HepG2 (cell line): ENCODE measurements around the gene PPCDC. TPM values are rescaled to one million over a fixed set of nuclear protein-coding genes. Genes with fewer than 3 reads are reported as not detected.

Source experiments
- CCAR2 ChIP-seq: fragments of 200-400 bp; formaldehyde crosslinking; optimal IDR thresholded peaks from 2 replicates; pipeline ENCODE3; 2018; ENCODE audit warnings: low read depth, mild to moderate bottlenecking, low read length, moderate library complexity
- CREM ChIP-seq, 2 experiments: sonication (generic) in 1 of 2; formaldehyde crosslinking in 1 of 2; IDR thresholded peaks; 2 replicates each; pipeline versions ENCODE4 v1.4.0 to v1.6.1; 2016 to 2020; ENCODE audit warnings: antibody characterized with exemption in 1 of 2, mild to moderate bottlenecking in 1 of 2, missing genetic modification reagents in 1 of 2
- DNMT3B ChIP-seq: conservative IDR thresholded peaks from 2 replicates; pipeline ENCODE4 v1.6.1; 2016; ENCODE audit warnings: missing biosample characterization, control low read depth
- GABPA ChIP-seq, 2 experiments: IDR thresholded peaks; 2 replicates each; pipeline ENCODE4 v1.6.1; 2011 to 2016; ENCODE audit warnings: low read depth in 2 of 2, low read length in 1 of 2, missing biosample characterization in 1 of 2, missing genetic modification characterization in 1 of 2
- HNF4A ChIP-seq: sonication (generic); formaldehyde crosslinking; IDR thresholded peaks from 2 replicates; pipeline ENCODE4 v1.4.0; 2020; ENCODE audit warnings: missing genetic modification reagents
- TBX3 ChIP-seq: fragments of 450-650 bp; IDR thresholded peaks from 2 replicates; pipeline ENCODE4 v1.6.1; 2017; ENCODE audit warnings: antibody characterized with exemption, mild to moderate bottlenecking, inconsistent platforms, borderline replicate concordance
- ZNF264 ChIP-seq: sonication (generic); formaldehyde crosslinking; IDR thresholded peaks from 2 replicates; pipeline ENCODE4 v1.4.0; 2020; ENCODE audit warnings: missing genetic modification reagents
- ZNF329 ChIP-seq: sonication (generic); formaldehyde crosslinking; IDR thresholded peaks from 2 replicates; pipeline ENCODE4 v1.9.0; 2021; ENCODE audit warnings: low read depth, mild to moderate bottlenecking, missing genetic modification reagents
- ZNF337 ChIP-seq: sonication (generic); formaldehyde crosslinking; IDR thresholded peaks from 2 replicates; pipeline ENCODE4 v1.5.1; 2020; ENCODE audit warnings: missing genetic modification reagents, low read depth, mild to moderate bottlenecking, borderline replicate concordance
- ZNF501 ChIP-seq: sonication (generic); formaldehyde crosslinking; IDR thresholded peaks from 2 replicates; pipeline ENCODE4 v1.5.1; 2020; ENCODE audit warnings: mild to moderate bottlenecking, moderate library complexity, missing genetic modification reagents
- ZNF83 ChIP-seq: sonication (generic); formaldehyde crosslinking; IDR thresholded peaks from 2 replicates; pipeline ENCODE4 v1.4.0; 2020; ENCODE audit warnings: missing genetic modification reagents, mild to moderate bottlenecking, borderline replicate concordance
- ZNF850 ChIP-seq: sonication (generic); formaldehyde crosslinking; conservative IDR thresholded peaks from 2 replicates; pipeline ENCODE4 v1.9.0; 2021; ENCODE audit warnings: mild to moderate bottlenecking, missing genetic modification reagents
- polyA plus RNA-seq, 8 experiments: library from polyadenylated mRNA; depleted of rRNA in 3 of 8; stranded (reverse) in 7 of 8; unstranded in 1 of 8; fragments of >200 nt; fragmentation: Illumina TruSeq in 4 of 8; extraction: Trizol in 4 of 8; gene quantifications; 2 replicates each; pipeline versions ENCODE4 v1.2.1 to v1.2.3, GENCODE V29; 2011 to 2016; ENCODE audit warnings: low read depth in 4 of 8, missing spikeins in 1 of 8, mixed read lengths in 1 of 8; ENCODE audit not compliant: insufficient read depth in 1 of 8
- total RNA-seq, 5 experiments: library from RNA; depleted of rRNA; stranded (reverse); fragments of >200 nt; fragmentation: Illumina TruSeq; extraction: Trizol; gene quantifications; 2 replicates each; pipeline ENCODE4 v1.2.3, GENCODE V29; 2016; ENCODE audit warnings: low read depth in 1 of 5
- TF ChIP-seq, protein P1 (sequence below): sonication (generic); formaldehyde crosslinking; conservative IDR thresholded peaks from 2 replicates; pipeline ENCODE4 v1.5.0; 2020; ENCODE audit warnings: missing genetic modification reagents
- TF ChIP-seq, protein P2 (sequence below): IDR thresholded peaks from 2 replicates; pipeline ENCODE4 v1.6.1; 2016; ENCODE audit warnings: missing compliant biosample characterization, missing genetic modification reagents, borderline replicate concordance
- TF ChIP-seq, protein P3 (sequence below): sonication (generic); formaldehyde crosslinking; IDR thresholded peaks from 2 replicates; pipeline ENCODE4 v1.8.1; 2023; ENCODE audit warnings: mild to moderate bottlenecking, missing genetic modification reagents
- TF ChIP-seq, protein P4 (sequence below): sonication (generic); formaldehyde crosslinking; IDR thresholded peaks from 2 replicates; pipeline ENCODE4 v1.5.0; 2020; ENCODE audit warnings: mild to moderate bottlenecking, missing genetic modification reagents, borderline replicate concordance

Gene PPCDC
- total and polyA plus RNA-seq, 2 of the 13 experiments (the other 11 are each of a cell fraction or from before 2014, with no cell fraction given), result 12.3 to 12.8 TPM

DNA sequence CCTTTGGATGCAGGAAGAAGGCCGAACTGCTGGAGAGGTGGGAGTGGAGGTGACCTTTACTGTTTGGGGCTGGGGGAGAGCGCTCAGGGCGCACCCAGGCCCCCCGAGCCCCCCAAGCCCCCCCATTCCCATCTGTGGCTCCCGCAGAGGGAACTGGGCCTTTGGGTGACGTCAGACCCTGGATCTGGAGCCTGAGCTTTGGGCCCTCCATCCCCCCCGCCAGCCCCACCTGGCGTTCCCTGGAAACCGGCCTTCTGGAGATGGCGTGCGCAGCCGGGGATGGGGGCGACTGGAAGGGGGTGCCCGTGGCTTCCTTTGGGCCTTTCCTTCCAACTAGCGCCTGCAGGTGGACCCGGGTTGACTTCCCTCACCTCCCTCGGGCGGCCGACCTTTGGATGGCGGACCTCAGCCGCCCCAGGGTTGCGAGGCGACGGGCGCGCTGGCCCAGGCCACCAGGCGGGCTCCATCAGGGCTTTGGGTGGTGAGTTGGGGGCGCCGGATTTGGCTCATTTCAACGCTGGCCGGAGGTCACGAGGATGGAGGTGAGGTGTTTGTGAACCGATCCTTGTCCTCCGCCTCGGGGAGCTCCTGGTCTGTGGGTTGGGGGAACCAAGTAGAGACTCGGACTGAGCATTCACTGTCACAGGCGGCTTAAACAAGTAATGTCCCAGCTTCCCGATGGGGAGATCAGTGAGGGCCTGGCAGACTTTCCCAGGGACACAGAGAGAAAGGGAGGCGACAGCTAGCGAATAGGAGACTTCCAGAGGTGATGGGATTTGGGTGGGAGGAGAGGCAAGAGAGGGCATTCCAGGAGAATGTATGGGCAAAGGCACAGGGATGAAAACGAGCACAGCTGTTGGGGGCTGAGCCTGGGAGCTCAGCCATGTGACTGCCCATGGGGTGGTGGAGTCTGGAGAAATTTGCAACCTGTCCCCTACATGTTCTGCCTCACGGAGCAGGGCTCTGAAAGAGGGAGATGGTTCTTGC is 27.3 kb upstream of the PPCDC start (continued):
- TF ChIP-seq, protein P1, sequence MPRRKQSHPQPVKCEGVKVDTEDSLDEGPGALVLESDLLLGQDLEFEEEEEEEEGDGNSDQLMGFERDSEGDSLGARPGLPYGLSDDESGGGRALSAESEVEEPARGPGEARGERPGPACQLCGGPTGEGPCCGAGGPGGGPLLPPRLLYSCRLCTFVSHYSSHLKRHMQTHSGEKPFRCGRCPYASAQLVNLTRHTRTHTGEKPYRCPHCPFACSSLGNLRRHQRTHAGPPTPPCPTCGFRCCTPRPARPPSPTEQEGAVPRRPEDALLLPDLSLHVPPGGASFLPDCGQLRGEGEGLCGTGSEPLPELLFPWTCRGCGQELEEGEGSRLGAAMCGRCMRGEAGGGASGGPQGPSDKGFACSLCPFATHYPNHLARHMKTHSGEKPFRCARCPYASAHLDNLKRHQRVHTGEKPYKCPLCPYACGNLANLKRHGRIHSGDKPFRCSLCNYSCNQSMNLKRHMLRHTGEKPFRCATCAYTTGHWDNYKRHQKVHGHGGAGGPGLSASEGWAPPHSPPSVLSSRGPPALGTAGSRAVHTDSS (CRISPR knock-in tag), result no peak
- TF ChIP-seq DNMT3B (CRISPR knock-in tag) (no peak), CREM (IDR thresholded peaks at IDR 0.05) (peak; percentile 46), CREM (CRISPR knock-in tag; IDR thresholded peaks at IDR 0.05) (no peak), ZNF83 (CRISPR knock-in tag) (no peak), ZNF501 (CRISPR knock-in tag) (peak; percentile 80), TBX3 (no peak), ZNF850 (CRISPR knock-in tag) (no peak), CCAR2 (no peak), GABPA (IDR thresholded peaks at IDR 0.05; ENCODE audit: low read depth, low read length) (no peak), GABPA (CRISPR knock-in tag; IDR thresholded peaks at IDR 0.05; ENCODE audit: low read depth) (no peak), HNF4A (CRISPR knock-in tag) (peak; percentile 45; the same call in 1 of the 2 replicates), ZNF329 (CRISPR knock-in tag) (no peak), ZNF264 (no peak), ZNF337 (CRISPR knock-in tag) (no peak)
- TF ChIP-seq, protein P2, sequence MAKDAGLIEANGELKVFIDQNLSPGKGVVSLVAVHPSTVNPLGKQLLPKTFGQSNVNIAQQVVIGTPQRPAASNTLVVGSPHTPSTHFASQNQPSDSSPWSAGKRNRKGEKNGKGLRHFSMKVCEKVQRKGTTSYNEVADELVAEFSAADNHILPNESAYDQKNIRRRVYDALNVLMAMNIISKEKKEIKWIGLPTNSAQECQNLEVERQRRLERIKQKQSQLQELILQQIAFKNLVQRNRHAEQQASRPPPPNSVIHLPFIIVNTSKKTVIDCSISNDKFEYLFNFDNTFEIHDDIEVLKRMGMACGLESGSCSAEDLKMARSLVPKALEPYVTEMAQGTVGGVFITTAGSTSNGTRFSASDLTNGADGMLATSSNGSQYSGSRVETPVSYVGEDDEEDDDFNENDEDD (CRISPR knock-in tag), result no peak
- TF ChIP-seq, protein P3, sequence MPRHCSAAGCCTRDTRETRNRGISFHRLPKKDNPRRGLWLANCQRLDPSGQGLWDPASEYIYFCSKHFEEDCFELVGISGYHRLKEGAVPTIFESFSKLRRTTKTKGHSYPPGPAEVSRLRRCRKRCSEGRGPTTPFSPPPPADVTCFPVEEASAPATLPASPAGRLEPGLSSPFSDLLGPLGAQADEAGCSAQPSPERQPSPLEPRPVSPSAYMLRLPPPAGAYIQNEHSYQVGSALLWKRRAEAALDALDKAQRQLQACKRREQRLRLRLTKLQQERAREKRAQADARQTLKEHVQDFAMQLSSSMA, result peak; percentile 62; the same call in 1 of the 2 replicates
- TF ChIP-seq, protein P4, sequence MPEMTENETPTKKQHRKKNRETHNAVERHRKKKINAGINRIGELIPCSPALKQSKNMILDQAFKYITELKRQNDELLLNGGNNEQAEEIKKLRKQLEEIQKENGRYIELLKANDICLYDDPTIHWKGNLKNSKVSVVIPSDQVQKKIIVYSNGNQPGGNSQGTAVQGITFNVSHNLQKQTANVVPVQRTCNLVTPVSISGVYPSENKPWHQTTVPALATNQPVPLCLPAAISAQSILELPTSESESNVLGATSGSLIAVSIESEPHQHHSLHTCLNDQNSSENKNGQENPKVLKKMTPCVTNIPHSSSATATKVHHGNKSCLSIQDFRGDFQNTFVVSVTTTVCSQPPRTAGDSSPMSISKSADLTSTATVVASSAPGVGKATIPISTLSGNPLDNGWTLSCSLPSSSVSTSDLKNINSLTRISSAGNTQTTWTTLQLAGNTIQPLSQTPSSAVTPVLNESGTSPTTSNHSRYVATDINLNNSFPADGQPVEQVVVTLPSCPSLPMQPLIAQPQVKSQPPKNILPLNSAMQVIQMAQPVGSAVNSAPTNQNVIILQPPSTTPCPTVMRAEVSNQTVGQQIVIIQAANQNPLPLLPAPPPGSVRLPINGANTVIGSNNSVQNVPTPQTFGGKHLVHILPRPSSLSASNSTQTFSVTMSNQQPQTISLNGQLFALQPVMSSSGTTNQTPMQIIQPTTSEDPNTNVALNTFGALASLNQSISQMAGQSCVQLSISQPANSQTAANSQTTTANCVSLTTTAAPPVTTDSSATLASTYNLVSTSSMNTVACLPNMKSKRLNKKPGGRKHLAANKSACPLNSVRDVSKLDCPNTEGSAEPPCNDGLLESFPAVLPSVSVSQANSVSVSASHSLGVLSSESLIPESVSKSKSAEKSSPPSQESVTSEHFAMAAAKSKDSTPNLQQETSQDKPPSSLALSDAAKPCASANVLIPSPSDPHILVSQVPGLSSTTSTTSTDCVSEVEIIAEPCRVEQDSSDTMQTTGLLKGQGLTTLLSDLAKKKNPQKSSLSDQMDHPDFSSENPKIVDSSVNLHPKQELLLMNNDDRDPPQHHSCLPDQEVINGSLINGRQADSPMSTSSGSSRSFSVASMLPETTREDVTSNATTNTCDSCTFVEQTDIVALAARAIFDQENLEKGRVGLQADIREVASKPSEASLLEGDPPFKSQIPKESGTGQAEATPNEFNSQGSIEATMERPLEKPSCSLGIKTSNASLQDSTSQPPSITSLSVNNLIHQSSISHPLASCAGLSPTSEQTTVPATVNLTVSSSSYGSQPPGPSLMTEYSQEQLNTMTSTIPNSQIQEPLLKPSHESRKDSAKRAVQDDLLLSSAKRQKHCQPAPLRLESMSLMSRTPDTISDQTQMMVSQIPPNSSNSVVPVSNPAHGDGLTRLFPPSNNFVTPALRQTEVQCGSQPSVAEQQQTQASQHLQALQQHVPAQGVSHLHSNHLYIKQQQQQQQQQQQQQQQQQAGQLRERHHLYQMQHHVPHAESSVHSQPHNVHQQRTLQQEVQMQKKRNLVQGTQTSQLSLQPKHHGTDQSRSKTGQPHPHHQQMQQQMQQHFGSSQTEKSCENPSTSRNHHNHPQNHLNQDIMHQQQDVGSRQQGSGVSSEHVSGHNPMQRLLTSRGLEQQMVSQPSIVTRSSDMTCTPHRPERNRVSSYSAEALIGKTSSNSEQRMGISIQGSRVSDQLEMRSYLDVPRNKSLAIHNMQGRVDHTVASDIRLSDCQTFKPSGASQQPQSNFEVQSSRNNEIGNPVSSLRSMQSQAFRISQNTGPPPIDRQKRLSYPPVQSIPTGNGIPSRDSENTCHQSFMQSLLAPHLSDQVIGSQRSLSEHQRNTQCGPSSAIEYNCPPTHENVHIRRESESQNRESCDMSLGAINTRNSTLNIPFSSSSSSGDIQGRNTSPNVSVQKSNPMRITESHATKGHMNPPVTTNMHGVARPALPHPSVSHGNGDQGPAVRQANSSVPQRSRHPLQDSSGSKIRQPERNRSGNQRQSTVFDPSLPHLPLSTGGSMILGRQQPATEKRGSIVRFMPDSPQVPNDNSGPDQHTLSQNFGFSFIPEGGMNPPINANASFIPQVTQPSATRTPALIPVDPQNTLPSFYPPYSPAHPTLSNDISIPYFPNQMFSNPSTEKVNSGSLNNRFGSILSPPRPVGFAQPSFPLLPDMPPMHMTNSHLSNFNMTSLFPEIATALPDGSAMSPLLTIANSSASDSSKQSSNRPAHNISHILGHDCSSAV (CRISPR knock-in tag), result no peak
